Diencephalon (tissue), 1 donor: ENCODE data around the gene VDAC1. TPM values are rescaled to one million over a fixed set of nuclear protein-coding genes. Genes with fewer than 3 reads are reported as not detected.

Experiments
- total RNA-seq: library from RNA; depleted of rRNA; stranded (reverse); fragments of >200 nt; gene quantifications from one replicate; pipeline ENCODE4 v1.2.3, GENCODE V29; 2014

Gene VDAC1, protein sequence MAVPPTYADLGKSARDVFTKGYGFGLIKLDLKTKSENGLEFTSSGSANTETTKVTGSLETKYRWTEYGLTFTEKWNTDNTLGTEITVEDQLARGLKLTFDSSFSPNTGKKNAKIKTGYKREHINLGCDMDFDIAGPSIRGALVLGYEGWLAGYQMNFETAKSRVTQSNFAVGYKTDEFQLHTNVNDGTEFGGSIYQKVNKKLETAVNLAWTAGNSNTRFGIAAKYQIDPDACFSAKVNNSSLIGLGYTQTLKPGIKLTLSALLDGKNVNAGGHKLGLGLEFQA
- 238 TPM for total RNA-seq

DNA sequence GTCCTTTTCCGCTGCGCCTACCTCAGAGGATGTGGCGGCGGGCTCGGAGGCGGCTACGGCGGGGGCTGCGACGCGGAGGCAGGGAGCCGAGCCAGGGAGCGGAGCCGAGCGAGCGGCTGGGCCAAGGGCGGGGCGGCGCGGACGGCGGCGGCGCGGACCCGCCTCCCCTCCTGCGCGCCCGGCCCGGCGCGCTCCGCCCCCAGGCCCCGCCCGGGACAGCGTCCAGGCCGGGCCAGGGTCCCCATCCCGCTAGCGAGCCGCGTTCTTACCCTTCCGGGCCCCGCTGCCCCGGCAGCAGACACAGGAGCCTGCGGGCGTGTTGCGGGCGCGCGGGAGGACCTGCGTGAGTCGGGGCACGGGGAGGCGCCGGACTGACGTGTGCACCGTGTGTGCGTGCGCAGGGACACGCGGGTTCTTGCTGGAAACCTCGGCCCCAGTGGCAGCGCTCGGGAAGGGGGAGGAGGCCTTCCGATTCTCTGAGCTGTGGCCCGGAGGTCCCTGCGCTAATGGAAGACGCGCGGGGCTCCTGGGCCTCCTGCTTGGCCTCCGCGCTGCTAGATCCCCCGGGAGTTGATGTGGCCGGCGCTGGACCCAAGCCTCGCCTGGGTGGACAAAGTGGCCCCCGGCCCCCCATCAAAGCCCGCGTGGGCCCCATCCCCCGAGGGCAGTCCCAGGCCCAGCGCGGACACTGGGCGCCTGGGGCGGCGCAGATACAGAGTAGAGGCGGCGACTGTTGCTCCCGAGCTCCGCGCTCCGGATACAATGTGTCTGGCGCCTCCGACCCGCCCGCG, at the start of gene VDAC1:
Gene VDAC1 (minus strand): TSS at position 350 of the 791 bp plus-strand sequence. CDS start 11,963 bp downstream, outside the sequence.

DNA sequence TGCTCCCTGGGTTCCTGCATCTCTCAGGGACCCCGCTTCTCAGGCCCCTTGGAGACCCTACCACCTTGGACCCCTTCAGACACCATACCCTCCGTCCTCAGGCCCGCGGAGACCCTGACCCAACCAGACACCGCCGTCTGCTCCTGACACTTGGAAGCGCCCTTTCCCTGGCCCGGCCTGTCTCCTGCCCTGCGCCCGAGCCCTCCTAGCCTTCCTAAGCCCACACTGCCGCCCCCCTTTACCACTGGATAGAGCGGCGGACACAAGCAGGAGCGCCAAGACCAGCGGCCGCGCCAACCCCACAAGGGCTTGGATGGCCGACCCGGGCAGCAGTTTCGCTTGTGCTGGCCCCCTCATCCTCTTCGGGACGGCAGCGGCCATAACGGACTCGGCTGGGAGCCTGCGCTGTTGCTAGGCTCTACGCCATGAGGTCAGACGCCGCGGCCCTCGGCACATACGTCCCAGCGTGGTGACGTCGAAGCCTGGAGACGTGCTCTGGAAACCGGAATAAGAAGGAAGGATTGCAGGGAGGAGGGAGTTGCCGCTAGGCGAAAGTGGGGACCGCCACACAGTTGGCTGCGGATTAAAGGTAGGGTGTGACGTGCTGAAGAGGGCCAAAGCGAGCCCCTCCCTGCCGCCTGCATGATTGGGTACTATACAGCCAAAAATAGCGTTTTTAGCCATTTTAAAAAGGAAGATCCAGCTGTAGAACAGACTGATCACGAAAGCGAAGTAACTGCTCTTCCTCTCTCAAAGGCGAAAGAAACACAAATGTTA, 36.4 kb downstream of the VDAC1 start, which contains the start of gene C5orf15:
Gene C5orf15 (minus strand): TSS at position 422 of the 777 bp plus-strand sequence. CDS start 41 bp downstream, at position 381.

Other genes with a start within 250 kb of the VDAC1 start
- 62.1 TPM for gene C5orf15, start 36.4 kb downstream of the VDAC1 start, total RNA-seq
- 0.92 TPM for gene TCF7, start 109.7 kb upstream of the VDAC1 start, total RNA-seq
- gene SKP1, start 172.0 kb upstream of the VDAC1 start, total RNA-seq, result 266 TPM
- 149 TPM for gene PPP2CA, start 221.1 kb upstream of the VDAC1 start, total RNA-seq